ENCODE data around the gene MDFIC. TPM values are rescaled to one million over a fixed set of nuclear protein-coding genes. Genes with fewer than 3 reads are reported as not detected.

MDFIC gene
- total and polyA plus RNA-seq, 2 of the 4 experiments (the other 2 are of a cell fraction): 16.9 to 35.0 TPM

DNA sequence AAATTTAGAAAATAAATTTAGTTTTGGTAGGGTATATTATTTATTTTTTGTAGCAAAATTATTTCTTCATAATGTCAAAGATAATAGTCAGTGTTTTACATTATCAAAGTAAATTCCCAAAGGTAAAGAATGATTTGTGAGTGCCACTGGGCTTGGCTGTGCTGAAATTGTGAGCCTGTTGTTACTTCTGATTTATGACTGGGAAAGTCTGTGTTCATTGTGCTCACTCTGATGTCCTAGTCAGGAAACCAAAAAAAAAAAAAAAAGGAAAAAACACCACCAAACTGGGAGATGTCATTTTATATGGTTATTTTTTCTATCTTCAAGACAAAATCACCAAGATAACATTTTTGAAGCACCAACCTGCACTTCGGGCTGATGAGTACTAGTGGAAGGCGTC, 44.3 kb downstream of the MDFIC start:
- no TSS peak for BruUV-seq (replicated peaks)
- no peak for DNase-seq
- TF ChIP-seq RFX5 (IDR thresholded peaks at IDR 0.05; ENCODE audit: low read depth, low read length) (no peak), SMC3 (IDR thresholded peaks at IDR 0.05; ENCODE audit: low read depth, low read length) (no peak), NFE2L2 (IDR thresholded peaks at IDR 0.05; ENCODE audit: low read depth, low read length) (no peak), POLR2A (IDR thresholded peaks at IDR 0.05; ENCODE audit: low read depth, low read length) (no peak), CEBPB (IDR thresholded peaks at IDR 0.05; ENCODE audit: low read depth, low read length) (no peak), MXI1 (IDR thresholded peaks at IDR 0.05; ENCODE audit: borderline replicate concordance, low read depth, low read length) (no peak), FOS (IDR thresholded peaks at IDR 0.05; ENCODE audit: low read depth, low read length) (no peak)
- TF ChIP-seq, protein P1, sequence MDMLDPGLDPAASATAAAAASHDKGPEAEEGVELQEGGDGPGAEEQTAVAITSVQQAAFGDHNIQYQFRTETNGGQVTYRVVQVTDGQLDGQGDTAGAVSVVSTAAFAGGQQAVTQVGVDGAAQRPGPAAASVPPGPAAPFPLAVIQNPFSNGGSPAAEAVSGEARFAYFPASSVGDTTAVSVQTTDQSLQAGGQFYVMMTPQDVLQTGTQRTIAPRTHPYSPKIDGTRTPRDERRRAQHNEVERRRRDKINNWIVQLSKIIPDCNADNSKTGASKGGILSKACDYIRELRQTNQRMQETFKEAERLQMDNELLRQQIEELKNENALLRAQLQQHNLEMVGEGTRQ (IDR thresholded peaks at IDR 0.05; ENCODE audit: low read depth, low read length): no peak
- TF ChIP-seq, protein P2, sequence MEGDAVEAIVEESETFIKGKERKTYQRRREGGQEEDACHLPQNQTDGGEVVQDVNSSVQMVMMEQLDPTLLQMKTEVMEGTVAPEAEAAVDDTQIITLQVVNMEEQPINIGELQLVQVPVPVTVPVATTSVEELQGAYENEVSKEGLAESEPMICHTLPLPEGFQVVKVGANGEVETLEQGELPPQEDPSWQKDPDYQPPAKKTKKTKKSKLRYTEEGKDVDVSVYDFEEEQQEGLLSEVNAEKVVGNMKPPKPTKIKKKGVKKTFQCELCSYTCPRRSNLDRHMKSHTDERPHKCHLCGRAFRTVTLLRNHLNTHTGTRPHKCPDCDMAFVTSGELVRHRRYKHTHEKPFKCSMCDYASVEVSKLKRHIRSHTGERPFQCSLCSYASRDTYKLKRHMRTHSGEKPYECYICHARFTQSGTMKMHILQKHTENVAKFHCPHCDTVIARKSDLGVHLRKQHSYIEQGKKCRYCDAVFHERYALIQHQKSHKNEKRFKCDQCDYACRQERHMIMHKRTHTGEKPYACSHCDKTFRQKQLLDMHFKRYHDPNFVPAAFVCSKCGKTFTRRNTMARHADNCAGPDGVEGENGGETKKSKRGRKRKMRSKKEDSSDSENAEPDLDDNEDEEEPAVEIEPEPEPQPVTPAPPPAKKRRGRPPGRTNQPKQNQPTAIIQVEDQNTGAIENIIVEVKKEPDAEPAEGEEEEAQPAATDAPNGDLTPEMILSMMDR (conservative IDR thresholded peaks at IDR 0.05; ENCODE audit: low read depth, low read length): no peak
- intact Hi-C loops (cut with micrococcal nuclease) (no loop called here), in situ Hi-C loops (cut with MboI; ENCODE audit: low sequenced_read_pairs) (no loop called here), dilution Hi-C loops (cut with HindIII; ENCODE audit: low sequenced_read_pairs, unreplicated experiment) (no loop called here)
- Histone ChIP-seq H3K4ac (ENCODE audit: low read depth, low read length) (no peak overlapping the region), H2AFZ (replicated peaks; ENCODE audit: low read length, poor library complexity) (no peak overlapping the region), H3K27ac (ENCODE audit: insufficient read depth, low read length) (no peak overlapping the region), H4K5ac (ENCODE audit: low read depth, low read length) (no peak overlapping the region), H3K9me1 (ENCODE audit: insufficient read depth, low read length) (0 out of 2 replicates have a peak, but pooled peaks cover 5% of the 10 kb centered on the region), H3K36me3 (ENCODE audit: control insufficient read depth, insufficient read depth, low read length) (0 out of 2 replicates have a peak, but pooled peaks cover under 1% of the 10 kb centered on the region), H3K18ac (ENCODE audit: low read depth, low read length) (no peak overlapping the region), H4K8ac (ENCODE audit: low read depth in 2 of 2, low read length in 2 of 2) (no peak overlapping the region), H3K27me3 (ENCODE audit: control insufficient read depth, insufficient read depth, low read length) (no peaks in the 10 kb centered on the region), H4K20me1 (ENCODE audit: insufficient read depth, low read length) (no peaks in the 10 kb centered on the region; the same call in 1 of the 2 replicates), H3K79me1 (ENCODE audit: low read depth in 1 of 2, low read length in 2 of 2) (peaks cover 36 to 53% of the 10 kb centered on the region in 2 experiments), H3K14ac (replicated peaks; ENCODE audit: low read depth, low read length) (no peak overlapping the region), H4K91ac (ENCODE audit: insufficient read depth, low read depth, low read length) (no peak overlapping the region), H3K4me3 (ENCODE audit: insufficient read depth, low read depth, low read length) (no peak overlapping the region), H3K23ac (ENCODE audit: low read depth, low read length) (no peak overlapping the region), H2BK5ac (ENCODE audit: low read depth, low read length, poor library complexity, severe bottlenecking) (no peak overlapping the region), H3K9ac (ENCODE audit: low read depth, low read length) (no peak overlapping the region), H2AK5ac (ENCODE audit: low read depth, low read length) (no peak overlapping the region), H2BK120ac (ENCODE audit: low read depth, low read length) (no peak overlapping the region), H2BK15ac (ENCODE audit: low read depth, low read length) (no peak overlapping the region), H3K4me1 (ENCODE audit: control insufficient read depth, insufficient read depth, low read length) (no peaks in the 10 kb centered on the region), H3K4me2 (ENCODE audit: low read depth, low read length) (no peak overlapping the region), H2BK20ac (ENCODE audit: low read depth, low read length) (no peak overlapping the region), H2AK9ac (replicated peaks; ENCODE audit: low read depth, low read length, poor library complexity) (no peak overlapping the region), H3K56ac (ENCODE audit: extremely low read depth, insufficient read depth, low read length) (no peak overlapping the region), H3K9me3 (ENCODE audit: control insufficient read depth, insufficient read depth, low read length) (no peaks in the 10 kb centered on the region)
- ChIA-PET POLR2A (ENCODE audit: unreplicated experiment) (no interaction called here), CTCF (interaction anchor here (0.6 kb wide), 1 partner anchor 9 kb away, joined by 4 read pairs; no protein-coding TSS in a partner anchor)
- no peak for ATAC-seq (ENCODE audit: low read depth)
- no CpG with 5 or more reads among the region's 2 CpGs for WGBS, 2 experiments (ENCODE audit: extremely low coverage in 2 of 2, insufficient read length in 1 of 2)

Measured in IMR-90 (cell line).